Uterus (tissue), 4 donors: ENCODE data around the gene FAM50A. TPM values are rescaled to one million over a fixed set of nuclear protein-coding genes. Genes with fewer than 3 reads are reported as not detected.

Experiments used
- DNase-seq, 2 donors: peaks; one replicate each; pipeline ENCODE4 v3.0.0-alpha.2; 2019 to 2020
- H3K27ac ChIP-seq, 2 donors: fragments of 200-600 bp; sonication (generic); 1 replicate in 1 of 2; 2 replicates in 1 of 2; pipeline ENCODE4 v1.5.1; 2016 to 2018
- H3K27me3 ChIP-seq, 2 donors: fragments of 200-600 bp; sonication (generic); one replicate each; pipeline ENCODE4 v1.5.1; 2018 to 2019; ENCODE audit warnings: control low read depth in 1 of 2
- H3K36me3 ChIP-seq, 2 donors: fragments of 200-600 bp; sonication (generic); one replicate each; pipeline ENCODE4 v1.5.1; 2019; ENCODE audit warnings: control low read depth in 1 of 2
- H3K4me1 ChIP-seq, 2 donors: fragments of 200-600 bp; sonication (generic); one replicate each; pipeline ENCODE4 v1.5.1; 2018 to 2019; ENCODE audit warnings: control low read depth in 1 of 2
- H3K4me3 ChIP-seq, 2 donors: fragments of 200-600 bp; sonication (generic); 1 replicate in 1 of 2; 2 replicates in 1 of 2; pipeline ENCODE4 v1.5.1; 2018 to 2019; ENCODE audit warnings: mild to moderate bottlenecking in 1 of 2
- H3K9me3 ChIP-seq, 2 donors: fragments of 200-600 bp; sonication (generic); one replicate each; pipeline ENCODE4 v1.5.1; 2019; ENCODE audit warnings: control low read depth in 1 of 2
- CTCF ChIP-seq, 4 experiments: fragments of 200-600 bp in 2 of 4; fragments of 450-650 bp in 2 of 4; sonication (generic) in 2 of 4; IDR thresholded peaks; one replicate each; pipeline ENCODE4 v1.5.1; 2016 to 2019; ENCODE audit warnings: antibody characterized with exemption in 4 of 4, mild to moderate bottlenecking in 2 of 4, moderate library complexity in 1 of 4
- POLR2A ChIP-seq, 2 donors: fragments of 450-650 bp; IDR thresholded peaks; one replicate each; pipeline ENCODE4 v1.6.1; 2016; ENCODE audit warnings: antibody characterized with exemption in 2 of 2, mild to moderate bottlenecking in 1 of 2, moderate library complexity in 1 of 2
- intact Hi-C: fragments of 100-400 bp; cut with DNase I; formaldehyde crosslinking; loops from one replicate; pipeline ENCODE4 v1.15.1; 2023; ENCODE audit warnings: low total_unique reads
- total RNA-seq, 4 donors: library from RNA; depleted of rRNA in 3 of 4; stranded (reverse); fragments of >200 nt in 3 of 4; gene quantifications; one replicate each; pipeline versions ENCODE4 v1.1.0 to v1.2.4, GENCODE V29; 2014 to 2023
- donor health status: DM: yes; HTN: yes; CAD: no.

FAM50A gene
- total RNA-seq, 4 donors from 2014 or later, result 16.4 to 48.8 (median 28.3) TPM

DNA sequence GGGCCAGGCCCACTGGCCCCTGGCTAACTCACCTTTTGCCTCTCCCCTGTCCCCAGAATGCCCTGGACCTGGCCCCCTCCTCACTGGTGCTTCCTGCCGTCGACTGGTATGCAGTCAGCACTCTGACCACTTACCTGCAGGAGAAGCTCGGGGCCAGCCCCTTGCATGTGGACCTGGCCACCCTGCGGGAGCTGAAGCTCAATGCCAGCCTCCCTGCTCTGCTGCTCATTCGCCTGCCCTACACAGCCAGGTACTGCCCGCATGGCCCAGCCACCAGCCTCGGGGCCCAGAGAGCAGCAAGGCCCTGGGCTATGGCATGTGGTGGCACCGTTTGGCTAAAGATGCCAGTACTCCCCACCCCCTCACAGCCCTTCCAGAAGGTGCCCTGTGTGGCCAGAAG lies 11.7 kb upstream of the FAM50A start:
- H3K27ac ChIP-seq, result no peak overlapping the region
- TF ChIP-seq POLR2A (IDR thresholded peaks at IDR 0.05), result no peak
- TF ChIP-seq CTCF (IDR thresholded peaks at IDR 0.05), result no peak

GRCh38 chrX:154433605-154434004 lies 10.3 kb upstream of the FAM50A start:
- Histone ChIP-seq H3K36me3 (no peaks in the 10 kb centered on the region), H3K27ac (no peak overlapping the region), H3K27me3 (no peaks in the 10 kb centered on the region), H3K9me3 (no peaks in the 10 kb centered on the region), H3K4me1 (peaks cover 0 to 2% of the 10 kb centered on the region in 2 donors), H3K4me3 (no peak overlapping the region)
- intact Hi-C loops, result no loop called here
- TF ChIP-seq POLR2A (IDR thresholded peaks at IDR 0.05), result no peak
- DNase-seq, result no peak

More for the DNA sequence above, 11.7 kb upstream of the FAM50A start:
- intact Hi-C loops, result no loop called here
- Histone ChIP-seq H3K4me1 (no peaks in the 10 kb centered on the region), H3K4me3 (no peak overlapping the region), H3K27me3 (no peaks in the 10 kb centered on the region), H3K9me3 (no peaks in the 10 kb centered on the region), H3K36me3 (no peaks in the 10 kb centered on the region)
- DNase-seq, result no peak

DNA sequence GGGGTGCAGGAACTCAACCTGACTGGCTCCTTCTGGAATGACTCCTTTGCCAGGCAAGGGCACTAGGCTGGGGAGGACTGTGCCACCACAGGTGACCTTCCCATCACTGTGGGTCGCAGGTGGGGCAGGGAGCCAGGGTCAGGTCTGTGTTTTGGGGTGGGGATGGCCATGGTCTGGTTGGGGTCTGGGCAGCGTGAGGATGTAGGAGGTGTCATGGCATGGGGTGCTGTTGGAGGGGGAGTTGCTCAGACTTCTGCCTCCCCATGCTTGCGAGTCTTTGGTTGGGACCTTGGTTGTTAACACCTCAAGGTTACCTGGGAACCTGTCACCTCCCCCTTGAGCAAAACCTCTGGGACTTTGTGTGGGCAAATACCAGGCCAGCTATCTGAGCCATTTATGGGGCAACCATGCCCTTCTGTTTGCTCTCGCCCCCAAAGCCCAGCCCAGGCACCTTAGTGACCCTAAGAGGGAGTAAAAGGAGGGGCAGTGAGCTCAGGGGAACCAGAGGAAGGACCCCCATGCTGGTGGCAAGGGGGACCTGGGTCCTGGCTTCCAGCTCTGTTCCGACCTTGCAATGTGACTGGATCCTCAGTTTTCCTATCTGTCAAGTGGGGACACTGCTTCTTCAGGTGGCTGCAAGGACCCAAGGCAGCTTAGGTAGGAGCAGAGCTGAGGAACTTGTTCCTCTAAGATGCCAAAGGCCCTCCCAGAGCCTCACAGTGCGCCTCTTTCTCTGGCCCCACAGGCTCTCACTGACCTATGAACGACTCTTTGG lies 9.4 kb upstream of the FAM50A start:
- no peak for DNase-seq
- H3K27me3 ChIP-seq, result no peaks in the 10 kb centered on the region
- H3K4me3 ChIP-seq, result no peak overlapping the region
- peaks cover 0 to 6% of the 10 kb centered on the region in 2 donors for H3K4me1 ChIP-seq
- intact Hi-C loops, result no loop called here
- TF ChIP-seq POLR2A (IDR thresholded peaks at IDR 0.05) (no peak), CTCF (IDR thresholded peaks at IDR 0.05) (no peak)
- no peak overlapping the region for H3K27ac ChIP-seq
- no peaks in the 10 kb centered on the region for H3K9me3 ChIP-seq
- no peaks in the 10 kb centered on the region for H3K36me3 ChIP-seq

- Histone ChIP-seq H3K4me1 (peaks cover 0 to 6% of the 10 kb centered on the region in 2 donors), H3K27ac (no peak overlapping the region), H3K9me3 (no peaks in the 10 kb centered on the region), H3K36me3 (no peaks in the 10 kb centered on the region), H3K4me3 (no peak overlapping the region), H3K27me3 (no peaks in the 10 kb centered on the region)
- TF ChIP-seq CTCF (IDR thresholded peaks at IDR 0.05) (no peak), POLR2A (IDR thresholded peaks at IDR 0.05) (no peak)
- intact Hi-C loops, result no loop called here
- peak in 1 of 2 donors; percentile 11 for DNase-seq
Measured at GRCh38 chrX:154435171-154435733, 8.7 kb upstream of the FAM50A start.

DNA sequence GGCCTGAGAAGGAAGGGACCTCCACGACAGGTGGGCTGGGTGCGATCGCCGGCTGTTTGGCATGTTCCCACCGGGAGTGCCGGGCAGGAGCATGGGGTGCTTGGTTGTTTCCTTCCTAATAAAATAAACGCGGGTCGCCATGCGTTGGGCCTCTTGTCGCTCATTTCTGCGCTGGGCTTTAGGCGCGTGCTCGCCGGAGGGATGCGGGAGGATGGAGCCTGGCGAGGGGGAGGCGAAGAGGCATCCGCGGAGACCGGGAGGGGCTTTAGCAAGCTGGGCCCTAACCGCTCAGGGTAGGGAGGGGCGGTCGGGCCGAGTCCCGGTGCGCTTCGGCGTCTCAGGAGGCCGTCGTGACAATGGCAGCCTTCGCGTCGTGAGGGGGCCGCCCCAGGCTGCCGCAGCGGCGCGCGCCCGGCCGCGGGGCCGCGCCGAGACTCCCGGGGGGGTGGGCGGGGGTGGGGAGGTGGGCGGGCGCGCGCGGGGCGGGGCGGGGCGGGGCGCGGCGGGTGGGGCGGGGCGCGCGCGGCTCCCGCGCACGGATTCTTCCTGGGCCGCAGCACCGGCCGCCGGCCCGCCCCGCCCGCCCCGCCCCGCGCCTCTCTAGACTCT lies 7.5 kb upstream of the FAM50A start:
- Histone ChIP-seq H3K4me1 (peaks cover 0 to 6% of the 10 kb centered on the region in 2 donors), H3K27me3 (no peaks in the 10 kb centered on the region), H3K4me3 (peak overlapping the region; percentile 45 to 82), H3K27ac (peak overlapping the region; percentile 89 to 96), H3K9me3 (no peaks in the 10 kb centered on the region), H3K36me3 (no peaks in the 10 kb centered on the region)
- TF ChIP-seq CTCF (IDR thresholded peaks at IDR 0.05) (no peak), POLR2A (IDR thresholded peaks at IDR 0.05) (no peak)
- intact Hi-C loops, result no loop called here
- peak in 1 of 2 donors; percentile 45 for DNase-seq
